Caco-2 (cell line): ENCODE data around the gene EDN2. TPM values are rescaled to one million over a fixed set of nuclear protein-coding genes. Genes with fewer than 3 reads are reported as not detected.

ENCODE experiments used
- BruUV-seq: library from RNA; stranded (reverse); fragments of 400-500 nt; replicated peaks from 2 replicates; lab custom pipeline; 2021; lab: Mats Ljungman, UMichigan
- CTCF ChIA-PET: fragments of 300-600 bp; sonication (Branson Sonifier 250); formaldehyde crosslinking; loops from one replicate; lab custom pipeline; 2022; ENCODE audit warnings: antibody characterized with exemption; lab: Charles Lee
- POLR2A ChIA-PET: fragments of 300-600 bp; sonication (Branson Sonifier 250); formaldehyde crosslinking; loops from one replicate; lab custom pipeline; 2022; ENCODE audit warnings: antibody characterized with exemption; lab: Charles Lee
- DNase-seq, 2 experiments: peaks; one replicate each; pipeline versions ENCODE4 v3.0.0 to v3.0.0-alpha.2; 2020 to 2022
- H3K27me3 ChIP-seq: replicated peaks from 2 replicates; pipeline ENCODE4 v1.6.0; 2011; ENCODE audit warnings: low read length; ENCODE audit not compliant: control insufficient read depth, insufficient read depth
- H3K36me3 ChIP-seq: 2 replicates; pipeline ENCODE4 v1.5.1; 2011; ENCODE audit warnings: low read length; ENCODE audit not compliant: control insufficient read depth, insufficient read depth
- H3K4me1 ChIP-seq: fragments of 250-450 bp; sonication (Bioruptor Pico); 2 replicates; pipeline ENCODE4 v1.5.1; 2020; ENCODE audit warnings: mild to moderate bottlenecking
- H3K4me3 ChIP-seq: 2 replicates; pipeline ENCODE4 v1.5.1; 2011; ENCODE audit warnings: low read depth, mild to moderate bottlenecking, control low read depth, low read length
- H3K9me3 ChIP-seq: fragments of 250-450 bp; sonication (Bioruptor Pico); 2 replicates; pipeline ENCODE4 v1.5.1; 2020; ENCODE audit warnings: mild to moderate bottlenecking, moderate library complexity
- H3K27ac Mint-ChIP-seq: one replicate; pipeline ENCODE4 v1.8.0; 2022; ENCODE audit warnings: mixed read lengths; ENCODE audit not compliant: unreplicated experiment
- H3K27me3 Mint-ChIP-seq: one replicate; pipeline ENCODE4 v1.8.0; 2022; ENCODE audit warnings: mixed read lengths; ENCODE audit not compliant: insufficient read depth, unreplicated experiment
- H3K36me3 Mint-ChIP-seq: one replicate; pipeline ENCODE4 v1.8.0; 2022; ENCODE audit warnings: mild to moderate bottlenecking, mixed read lengths; ENCODE audit not compliant: insufficient read depth, unreplicated experiment
- H3K4me1 Mint-ChIP-seq: one replicate; pipeline ENCODE4 v1.8.0; 2022; ENCODE audit warnings: low read depth, mixed read lengths; ENCODE audit not compliant: unreplicated experiment
- H3K4me3 Mint-ChIP-seq: one replicate; pipeline ENCODE4 v1.8.0; 2022; ENCODE audit warnings: mild to moderate bottlenecking, moderate library complexity, mixed read lengths; ENCODE audit not compliant: unreplicated experiment
- H3K9me3 Mint-ChIP-seq: one replicate; pipeline ENCODE4 v1.8.0; 2022; ENCODE audit warnings: mixed read lengths; ENCODE audit not compliant: unreplicated experiment
- intact Hi-C: fragments of 100-400 bp; cut with micrococcal nuclease; formaldehyde crosslinking; loops from one replicate; pipeline ENCODE4 v1.10.0; 2022; ENCODE audit not compliant: unreplicated experiment
- total RNA-seq: library from RNA; stranded (reverse); gene quantifications from 2 replicates; pipeline ENCODE4 v1.2.3, GENCODE V29; 2022
- TF ChIP-seq, protein P1 (sequence below), 2 experiments: fragments of 200-600 bp in 1 of 2; IDR thresholded peaks; 1 replicate in 1 of 2; 2 replicates in 1 of 2; pipeline versions ENCODE4 v1.5.1 to v1.8.0; 2011 to 2022; ENCODE audit warnings: antibody characterized with exemption in 1 of 2, control low read depth in 1 of 2, inconsistent platforms in 1 of 2, low read depth in 1 of 2, low read length in 1 of 2, mild to moderate bottlenecking in 1 of 2, moderate library complexity in 1 of 2; ENCODE audit not compliant: insufficient read depth in 1 of 2, severe bottlenecking in 1 of 2, unreplicated experiment in 1 of 2

EDN2 gene
- total RNA-seq, 1 experiment from 2014 or later: not detected

DNA sequence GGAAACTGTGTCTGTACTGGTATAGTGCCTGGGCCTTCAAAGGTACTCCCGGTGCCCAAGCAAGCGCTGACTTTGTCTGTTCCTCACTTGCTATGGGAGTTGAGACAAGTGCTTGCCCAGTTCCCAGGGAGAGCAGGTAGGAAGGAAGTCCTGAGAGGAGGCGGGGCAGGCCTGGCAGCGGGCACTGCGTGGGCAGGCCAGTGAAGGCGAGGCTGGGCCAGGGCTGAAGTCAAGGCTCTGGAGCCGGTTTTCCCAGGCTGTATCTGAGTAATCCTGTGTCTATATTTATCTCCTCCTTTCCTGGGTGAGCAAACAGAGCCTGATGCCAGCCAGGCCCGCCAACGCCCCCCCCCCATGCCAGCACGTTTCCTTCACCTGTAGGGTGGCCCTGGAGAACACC lies 15.9 kb upstream of the EDN2 start:
- intact Hi-C loops: no loop called here
- POLR2A ChIA-PET: no interaction called here

DNA sequence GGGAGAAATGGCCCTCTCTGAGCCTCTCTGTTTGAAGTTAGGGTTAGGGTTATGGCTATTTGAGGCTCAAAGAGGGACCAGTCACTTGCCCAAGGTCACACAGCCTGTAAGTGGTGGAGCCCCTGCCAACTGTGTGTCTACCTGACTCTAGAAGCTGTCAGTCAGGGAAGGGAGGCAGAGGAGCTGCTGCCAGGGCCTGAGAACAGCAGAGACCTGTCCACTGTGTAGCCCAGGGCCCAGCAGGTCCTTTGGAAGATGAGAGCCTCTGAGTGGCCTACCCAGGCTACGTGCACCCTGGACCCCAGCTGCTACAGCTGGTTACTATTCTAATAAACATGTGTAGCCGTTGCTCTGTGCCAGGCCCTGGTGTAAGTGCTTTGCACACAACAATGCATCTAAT lies 15.1 kb upstream of the EDN2 start:
- no peaks in the 10 kb centered on the region for H3K27me3 ChIP-seq
- no peaks in the 10 kb centered on the region for H3K9me3 ChIP-seq
- ChIA-PET POLR2A (no interaction called here), CTCF (interaction anchor here (0.6 kb wide), 1 partner anchor 140 kb away, joined by 3 read pairs; no protein-coding TSS in a partner anchor)
- Mint-ChIP-seq H3K27ac (no peak overlapping the region), H3K27me3 (no peaks in the 10 kb centered on the region), H3K36me3 (no peaks in the 10 kb centered on the region), H3K4me1 (peaks cover 12% of the 10 kb centered on the region), H3K9me3 (no peaks in the 10 kb centered on the region), H3K4me3 (no peak overlapping the region)
- no peaks in the 10 kb centered on the region for H3K36me3 ChIP-seq
- BruUV-seq: no TSS peak
- TF ChIP-seq, protein P1, sequence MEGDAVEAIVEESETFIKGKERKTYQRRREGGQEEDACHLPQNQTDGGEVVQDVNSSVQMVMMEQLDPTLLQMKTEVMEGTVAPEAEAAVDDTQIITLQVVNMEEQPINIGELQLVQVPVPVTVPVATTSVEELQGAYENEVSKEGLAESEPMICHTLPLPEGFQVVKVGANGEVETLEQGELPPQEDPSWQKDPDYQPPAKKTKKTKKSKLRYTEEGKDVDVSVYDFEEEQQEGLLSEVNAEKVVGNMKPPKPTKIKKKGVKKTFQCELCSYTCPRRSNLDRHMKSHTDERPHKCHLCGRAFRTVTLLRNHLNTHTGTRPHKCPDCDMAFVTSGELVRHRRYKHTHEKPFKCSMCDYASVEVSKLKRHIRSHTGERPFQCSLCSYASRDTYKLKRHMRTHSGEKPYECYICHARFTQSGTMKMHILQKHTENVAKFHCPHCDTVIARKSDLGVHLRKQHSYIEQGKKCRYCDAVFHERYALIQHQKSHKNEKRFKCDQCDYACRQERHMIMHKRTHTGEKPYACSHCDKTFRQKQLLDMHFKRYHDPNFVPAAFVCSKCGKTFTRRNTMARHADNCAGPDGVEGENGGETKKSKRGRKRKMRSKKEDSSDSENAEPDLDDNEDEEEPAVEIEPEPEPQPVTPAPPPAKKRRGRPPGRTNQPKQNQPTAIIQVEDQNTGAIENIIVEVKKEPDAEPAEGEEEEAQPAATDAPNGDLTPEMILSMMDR (IDR thresholded peaks at IDR 0.05; ENCODE audit: insufficient read depth in 1 of 2, low read depth in 1 of 2, low read length in 1 of 2, severe bottlenecking in 1 of 2, unreplicated experiment in 1 of 2): no peak
- no peak overlapping the region for H3K4me3 ChIP-seq
- H3K4me1 ChIP-seq: peaks cover 47% of the 10 kb centered on the region
- intact Hi-C loops: no loop called here
- no peak for DNase-seq

More for the DNA sequence above, 15.9 kb upstream of the EDN2 start:
- Mint-ChIP-seq H3K9me3 (no peaks in the 10 kb centered on the region), H3K4me3 (no peak overlapping the region), H3K27me3 (no peaks in the 10 kb centered on the region), H3K4me1 (peaks cover 18% of the 10 kb centered on the region), H3K36me3 (no peaks in the 10 kb centered on the region), H3K27ac (no peak overlapping the region)
- DNase-seq: no peak
- H3K27me3 ChIP-seq: no peaks in the 10 kb centered on the region
- no peak overlapping the region for H3K4me3 ChIP-seq
- no peaks in the 10 kb centered on the region for H3K36me3 ChIP-seq
- peaks cover 40% of the 10 kb centered on the region for H3K4me1 ChIP-seq
- CTCF ChIA-PET: no interaction called here
- no TSS peak for BruUV-seq
- TF ChIP-seq, protein P1 (IDR thresholded peaks at IDR 0.05; ENCODE audit: insufficient read depth in 1 of 2, low read depth in 1 of 2, low read length in 1 of 2, severe bottlenecking in 1 of 2, unreplicated experiment in 1 of 2): no peak
- H3K9me3 ChIP-seq: no peaks in the 10 kb centered on the region

DNA sequence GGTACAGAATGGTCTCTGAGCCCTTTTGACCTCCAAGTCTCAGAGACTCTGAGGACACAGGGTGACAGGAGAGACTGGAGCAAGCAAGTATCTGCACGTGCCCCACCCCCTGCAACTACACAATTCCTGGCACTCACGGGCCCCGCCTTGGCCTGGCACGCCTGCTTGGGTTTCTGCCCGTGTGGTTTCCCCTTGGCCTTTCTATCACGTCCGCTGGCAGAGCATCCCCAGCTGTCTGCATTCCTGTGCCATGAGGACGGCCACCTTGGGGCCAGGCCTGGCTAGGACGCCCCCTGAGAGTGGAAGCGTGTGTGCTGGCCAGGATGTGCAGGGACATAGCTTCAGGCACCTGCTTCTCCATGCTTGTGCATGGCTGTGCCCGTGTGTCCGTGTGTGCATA lies 14.3 kb upstream of the EDN2 start:
- peaks cover 49% of the 10 kb centered on the region for H3K4me1 ChIP-seq
- H3K4me3 ChIP-seq: no peak overlapping the region
- TF ChIP-seq, protein P1 (IDR thresholded peaks at IDR 0.05; ENCODE audit: insufficient read depth in 1 of 2, low read depth in 1 of 2, low read length in 1 of 2, severe bottlenecking in 1 of 2, unreplicated experiment in 1 of 2): no peak
- H3K9me3 ChIP-seq: no peaks in the 10 kb centered on the region
- intact Hi-C loops: no loop called here
- Mint-ChIP-seq H3K36me3 (no peaks in the 10 kb centered on the region), H3K9me3 (no peaks in the 10 kb centered on the region), H3K27me3 (no peaks in the 10 kb centered on the region), H3K27ac (no peak overlapping the region), H3K4me3 (no peak overlapping the region), H3K4me1 (peaks cover 5% of the 10 kb centered on the region)
- CTCF ChIA-PET: interaction anchor here (0.6 kb wide), 1 partner anchor 141 kb away, joined by 3 read pairs; no protein-coding TSS in a partner anchor
- DNase-seq: no peak
- no TSS peak for BruUV-seq
- H3K27me3 ChIP-seq: no peaks in the 10 kb centered on the region
- POLR2A ChIA-PET: no interaction called here
- no peaks in the 10 kb centered on the region for H3K36me3 ChIP-seq
